Activated B cell treated with CpG ODN at 0.5 μM for 24 hours (primary cell): ENCODE results near the gene C1orf52. TPM values are rescaled to one million over a fixed set of nuclear protein-coding genes. Genes with fewer than 3 reads are reported as not detected.

Experiments
- ATAC-seq: fragments of 200-7000 bp; cut with Tn5 transposase; one replicate; pipeline ENCODE4 v1.10.0; 2021; ENCODE audit warnings: low read depth, mild to moderate bottlenecking, moderate library complexity
- CTCF ChIA-PET: fragments of 350-600 bp; sonication (Branson Sonifier 250); formaldehyde crosslinking; loops from one replicate; lab custom pipeline; 2021; ENCODE audit warnings: antibody characterized with exemption; lab: Charles Lee
- POLR2A ChIA-PET: fragments of 350-600 bp; sonication (Branson Sonifier 250); formaldehyde crosslinking; loops from one replicate; lab custom pipeline; 2021; ENCODE audit warnings: antibody characterized with exemption; lab: Charles Lee
- DNase-seq: peaks from one replicate; pipeline ENCODE4 v3.0.0; 2022
- H3K27ac Mint-ChIP-seq: one replicate; pipeline ENCODE4 v1.8.0; 2020; ENCODE audit warnings: mixed read lengths
- H3K27me3 Mint-ChIP-seq: one replicate; pipeline ENCODE4 v1.8.0; 2021; ENCODE audit warnings: mixed read lengths
- H3K36me3 Mint-ChIP-seq: one replicate; pipeline ENCODE4 v1.8.0; 2021; ENCODE audit warnings: low read depth, mixed read lengths
- H3K4me1 Mint-ChIP-seq: one replicate; pipeline ENCODE4 v1.8.0; 2021; ENCODE audit warnings: mixed read lengths
- H3K4me3 Mint-ChIP-seq: one replicate; pipeline ENCODE4 v1.8.0; 2020; ENCODE audit warnings: mild to moderate bottlenecking, mixed read lengths
- H3K9me3 Mint-ChIP-seq: one replicate; pipeline ENCODE4 v1.8.0; 2020; ENCODE audit warnings: mixed read lengths
- CTCF ChIP-seq: fragments of 200-600 bp; IDR thresholded peaks from one replicate; pipeline ENCODE4 v1.8.0; 2022; ENCODE audit warnings: antibody characterized with exemption, mild to moderate bottlenecking
- intact Hi-C: fragments of 100-400 bp; cut with micrococcal nuclease; formaldehyde crosslinking; loops from one replicate; pipeline ENCODE4 v1.15.1; 2024
- total RNA-seq: library from RNA; stranded (reverse); gene quantifications from 2 replicates; pipeline ENCODE4 v1.2.3, GENCODE V29; 2022

Gene C1orf52
- total RNA-seq, 1 donor from 2014 or later: 31.4 TPM

- Mint-ChIP-seq H3K27me3 (peaks cover 29% of the 10 kb centered on the region), H3K4me3 (peak overlapping the region; percentile 92), H3K36me3 (no peaks in the 10 kb centered on the region), H3K9me3 (no peaks in the 10 kb centered on the region), H3K27ac (peak overlapping the region; percentile 79), H3K4me1 (peaks cover 14% of the 10 kb centered on the region)
- CTCF ChIA-PET: interaction anchor here (1.1 kb wide), 1 partner anchor 58 kb away, joined by 3 read pairs; the partner anchor contains the start of gene C1orf52
- TF ChIP-seq CTCF: no peak
- ATAC-seq (peak; percentile 63), DNase-seq (peak; percentile 53)
- intact Hi-C loops: loop anchor here (1.0 to 10.0 kb wide), 9 partner anchors 53 to 507 kb away; partner anchors contain the start of genes BCL10, C1orf52, MCOLN2 and MCOLN3
- POLR2A ChIA-PET: interaction anchor here (1.7 kb wide), 1 partner anchor 75 kb away, joined by 8 read pairs; the partner anchor contains the start of gene BCL10
These were observed 57.9 kb downstream of the C1orf52 start for GRCh38 chr1:85201340-85202091.

GRCh38 chr1:85200463-85201339, 58.8 kb downstream of the C1orf52 start, which contains the start of gene SYDE2:
SYDE2 (minus strand) TSS chr1:85201016; CDS start chr1:85200996, 20 bp downstream.
- Mint-ChIP-seq H3K9me3 (no peaks in the 10 kb centered on the region), H3K4me3 (peak within 1 kb of the TSS; percentile 92), H3K4me1 (peaks cover 14% of the 10 kb centered on the region), H3K27me3 (peaks cover 26% of the 10 kb centered on the region), H3K27ac (peak within 1 kb of the TSS; percentile 79), H3K36me3 (no peaks in the 10 kb centered on the region)
- CTCF ChIA-PET: interaction anchor here (1.2 kb wide), 1 partner anchor 256 kb away, joined by 6 read pairs; no protein-coding TSS in a partner anchor
- peak; percentile 81 for ATAC-seq
- no peak for TF ChIP-seq CTCF
- DNase-seq: peak; percentile 69
- POLR2A ChIA-PET: interaction anchor here (1.7 kb wide), 1 partner anchor 75 kb away, joined by 8 read pairs; the partner anchor contains the start of gene BCL10
- intact Hi-C loops: loop anchor here (1.0 to 10.0 kb wide), 9 partner anchors 54 to 508 kb away; partner anchors contain the start of genes BCL10, C1orf52, MCOLN2 and MCOLN3

Other genes with a start within 250 kb of the C1orf52 start
- gene MCOLN3, start 211.2 kb downstream of the C1orf52 start, total RNA-seq: 0.16 TPM in 1 of 2 replicates, not detected in the other
- 0.38 and 0.64 TPM in 2 replicates for gene SYDE2, start 58.6 kb downstream of the C1orf52 start, total RNA-seq
- gene BCL10, start 17.0 kb upstream of the C1orf52 start, total RNA-seq: 52.5 and 53.3 TPM in 2 replicates
- 0.05 and 0.07 TPM in 2 replicates for gene DDAH1, start 205.5 kb upstream of the C1orf52 start, total RNA-seq